Spleen (tissue), 7 donors: ENCODE results near the gene SMU1.

Experiments used
- CTCF ChIP-seq, 11 experiments: fragments of 200-600 bp in 7 of 11; fragments of 450-650 bp in 4 of 11; sonication (generic) in 4 of 11; IDR thresholded peaks in 8 of 11; conservative IDR thresholded peaks in 3 of 11; 1 replicate in 7 of 11; 2 replicates in 4 of 11; pipeline versions ENCODE4 v1.4.0 to v1.8.0; 2016 to 2021; ENCODE audit warnings: antibody characterized with exemption in 11 of 11, inconsistent platforms in 4 of 11, mild to moderate bottlenecking in 1 of 11
- POLR2A ChIP-seq, 3 donors: fragments of 450-650 bp; IDR thresholded peaks; one replicate each; pipeline ENCODE4 v1.5.1; 2017; ENCODE audit warnings: antibody characterized with exemption in 3 of 3, mild to moderate bottlenecking in 1 of 3
- POLR2AphosphoS5 ChIP-seq, 3 donors: sonication (generic); formaldehyde crosslinking; IDR thresholded peaks; one replicate each; pipeline ENCODE4 v1.5.1; 2017; ENCODE audit warnings: antibody characterized with exemption in 3 of 3
- donor health status: DM: no; HTN: no; CAD: no; lungs with moderate emphysema.
- donor health status: DM: no; HTN: no; CAD: no.
- donor health status: DM: no; HTN: no; CAD: no.

- TF ChIP-seq CTCF (IDR thresholded peaks at IDR 0.05 in 8 of 11, conservative IDR thresholded peaks at IDR 0.05 in 3 of 11), result no peak
- no peak for TF ChIP-seq POLR2A (IDR thresholded peaks at IDR 0.05)
- TF ChIP-seq POLR2AphosphoS5 (IDR thresholded peaks at IDR 0.05), result no peak
These were observed 29.9 kb upstream of the SMU1 start for GRCh38 chr9:33106372-33106771.
